Type B pancreatic cell (in vitro differentiated cells): Measurements from ENCODE around the gene RPN2. TPM values are rescaled to one million over a fixed set of nuclear protein-coding genes. Genes with fewer than 3 reads are reported as not detected.

Experiments
- DNase-seq: peaks from one replicate; pipeline ENCODE4 v3.0.0; 2021; ENCODE audit warnings: mixed read lengths; ENCODE audit not compliant: unreplicated experiment; ENCODE audit errors: extremely low spot score
- H3K27ac Mint-ChIP-seq: 2 replicates; pipeline ENCODE4 v1.8.0; 2021; ENCODE audit warnings: mild to moderate bottlenecking, mixed read lengths
- H3K27me3 Mint-ChIP-seq: 2 replicates; pipeline ENCODE4 v1.8.0; 2021; ENCODE audit warnings: mixed read lengths
- H3K36me3 Mint-ChIP-seq: 2 replicates; pipeline ENCODE4 v1.8.0; 2021; ENCODE audit warnings: mixed read lengths
- H3K4me1 Mint-ChIP-seq: one replicate; pipeline ENCODE4 v1.8.0; 2021; ENCODE audit warnings: mixed read lengths; ENCODE audit not compliant: unreplicated experiment
- H3K4me3 Mint-ChIP-seq: 2 replicates; pipeline ENCODE4 v1.8.0; 2021; ENCODE audit warnings: mild to moderate bottlenecking, mixed read lengths
- H3K9me3 Mint-ChIP-seq: 2 replicates; pipeline ENCODE4 v1.8.0; 2021; ENCODE audit warnings: mixed read lengths
- CTCF ChIP-seq: fragments of 200-600 bp; sonication (generic); conservative IDR thresholded peaks from 2 replicates; pipeline ENCODE4 v1.5.0; 2021; ENCODE audit warnings: antibody characterized with exemption, mild to moderate bottlenecking
- total RNA-seq: library from RNA; stranded (reverse); gene quantifications from 2 replicates; pipeline ENCODE4 v1.2.1, GENCODE V29; 2021; ENCODE audit warnings: low replicate concordance

Gene RPN2
- total RNA-seq, 1 donor from 2014 or later: 184 TPM

- Mint-ChIP-seq H3K4me1 (peaks cover 5% of the 10 kb centered on the region), H3K4me3 (peak overlapping the region; percentile 88), H3K36me3 (peaks cover 16% of the 10 kb centered on the region), H3K9me3 (no peaks in the 10 kb centered on the region), H3K27ac (peak overlapping the region; percentile 49), H3K27me3 (no peaks in the 10 kb centered on the region)
- no peak for DNase-seq
- TF ChIP-seq CTCF: no peak
These were observed 109.0 kb downstream of the RPN2 start for GRCh38 chr20:37288091-37288490.

DNA sequence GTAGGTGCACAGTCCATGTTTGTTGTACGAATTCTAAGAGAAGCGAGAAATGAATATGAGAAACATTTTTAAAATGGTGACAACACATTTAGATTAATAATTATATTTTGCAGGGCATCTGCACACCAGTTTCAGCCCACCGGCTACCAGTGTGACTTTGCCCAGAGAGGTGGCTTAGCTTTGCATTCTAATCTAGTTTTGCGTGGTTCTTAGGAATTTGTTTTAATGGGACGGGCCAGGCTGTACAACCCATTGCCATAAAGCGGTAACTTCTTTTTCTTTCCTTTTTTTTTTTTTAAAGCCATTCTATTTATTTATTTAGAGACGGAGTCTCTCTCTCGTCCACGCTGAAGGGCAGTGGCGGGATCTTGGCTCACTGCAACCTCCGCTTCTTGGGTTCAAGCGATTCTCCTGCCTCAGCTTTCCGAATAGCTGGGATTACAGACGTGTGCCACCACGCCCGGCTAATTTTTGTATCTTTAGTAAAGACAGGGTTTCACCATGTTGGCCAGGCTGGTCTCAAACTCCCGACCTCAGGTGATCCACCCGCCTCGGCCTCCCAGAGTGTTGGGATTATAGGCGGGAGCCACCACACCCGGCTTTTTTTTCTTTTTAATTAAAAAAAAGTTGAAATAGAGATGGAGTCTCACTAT lies 111.2 kb downstream of the RPN2 start:
- H3K36me3 Mint-ChIP-seq: peaks cover 29% of the 10 kb centered on the region
- TF ChIP-seq CTCF: no peak
- DNase-seq: no peak
- H3K9me3 Mint-ChIP-seq: peaks cover 4% of the 10 kb centered on the region
- H3K4me3 Mint-ChIP-seq: peak overlapping the region; percentile 92
- no peaks in the 10 kb centered on the region for H3K27me3 Mint-ChIP-seq
- H3K4me1 Mint-ChIP-seq: peaks cover 15% of the 10 kb centered on the region
- H3K27ac Mint-ChIP-seq: peak overlapping the region; percentile 97

Other genes starting within 250 kb of the RPN2 start
- gene SAMHD1, start 227.6 kb upstream of the RPN2 start, total RNA-seq: 33.4 and 52.6 TPM in 2 replicates
- gene RBL1, start 83.3 kb upstream of the RPN2 start, total RNA-seq: 7.6 and 16.0 TPM in 2 replicates
- 2.5 and 4.8 TPM in 2 replicates for gene MROH8, start 218 bp downstream of the RPN2 start, total RNA-seq
- 0.77 and 3.9 TPM in 2 replicates for gene GHRH, start 82.5 kb downstream of the RPN2 start, total RNA-seq
- gene MANBAL, start 110.3 kb downstream of the RPN2 start, total RNA-seq: 35.5 and 40.4 TPM in 2 replicates
- gene SRC, start 166.8 kb downstream of the RPN2 start, total RNA-seq: 56.0 and 70.3 TPM in 2 replicates